K562 (cell line): ENCODE results near the gene VPS26A. TPM values are rescaled to one million over a fixed set of nuclear protein-coding genes. Genes with fewer than 3 reads are reported as not detected.
A peak's percentile ranks its signal among the peaks of the same experiment; 100 is the strongest.

Experiments used
- ESRRA ChIP-seq: fragments of 450-650 bp; IDR thresholded peaks from 2 replicates; pipeline ENCODE4 v1.6.1; 2014; ENCODE audit warnings: low read depth, mild to moderate bottlenecking, moderate library complexity, borderline replicate concordance
- HLTF ChIP-seq: fragments of 450-650 bp; IDR thresholded peaks from 2 replicates; pipeline ENCODE4 v1.6.1; 2016
- ILF3 ChIP-seq: fragments of 450-650 bp; IDR thresholded peaks from 2 replicates; pipeline ENCODE4 v1.6.1; 2018; ENCODE audit warnings: antibody characterized with exemption, mild to moderate bottlenecking, moderate library complexity, borderline replicate concordance
- LEF1 ChIP-seq: fragments of 450-650 bp; IDR thresholded peaks from 2 replicates; pipeline ENCODE4 v1.6.1; 2016; ENCODE audit warnings: mild to moderate bottlenecking
- MAFG ChIP-seq: fragments of 450-650 bp; conservative IDR thresholded peaks from 2 replicates; pipeline ENCODE4 v1.6.1; 2016; ENCODE audit warnings: missing genetic modification characterization, missing compliant biosample characterization
- NR1H2 ChIP-seq: sonication (generic); formaldehyde crosslinking; IDR thresholded peaks from 2 replicates; pipeline ENCODE4 v1.4.0; 2020; ENCODE audit warnings: mild to moderate bottlenecking, missing genetic modification reagents
- PATZ1 ChIP-seq: fragments of 250-450 bp; sonication (Bioruptor Pico); IDR thresholded peaks from 2 replicates; pipeline ENCODE4 v1.5.0; 2020; ENCODE audit warnings: mild to moderate bottlenecking, borderline replicate concordance
- RBFOX2 ChIP-seq: fragments of 200-400 bp; formaldehyde crosslinking; IDR thresholded peaks from 2 replicates; pipeline ENCODE4 v1.6.1; 2017; ENCODE audit warnings: low read depth, mild to moderate bottlenecking, low read length, moderate library complexity
- RREB1 ChIP-seq: fragments of 250-450 bp; sonication (Bioruptor Pico); IDR thresholded peaks from 2 replicates; pipeline ENCODE4 v1.4.0; 2020
- SMAD2 ChIP-seq: fragments of 150-350 bp; IDR thresholded peaks from 2 replicates; pipeline ENCODE4 v1.6.1; 2014; ENCODE audit warnings: low read depth, mild to moderate bottlenecking, low read length
- SMAD4 ChIP-seq: fragments of 250-450 bp; sonication (Bioruptor Pico); conservative IDR thresholded peaks from 2 replicates; pipeline ENCODE4 v1.8.0; 2021; ENCODE audit warnings: inconsistent platforms, mild to moderate bottlenecking, moderate library complexity
- THAP7 ChIP-seq: fragments of 250-450 bp; sonication (Bioruptor Pico); IDR thresholded peaks from 2 replicates; pipeline ENCODE4 v1.5.0; 2021
- ZNF311 ChIP-seq: fragments of 250-450 bp; sonication (Bioruptor Pico); IDR thresholded peaks from 2 replicates; pipeline ENCODE4 v1.4.0; 2020; ENCODE audit warnings: mild to moderate bottlenecking, moderate library complexity
- ZNF431 ChIP-seq: sonication (generic); formaldehyde crosslinking; IDR thresholded peaks from 2 replicates; pipeline ENCODE4 v1.8.0; 2022; ENCODE audit warnings: mild to moderate bottlenecking, missing genetic modification reagents
- polyA plus RNA-seq, 8 experiments: library from polyadenylated mRNA; depleted of rRNA in 4 of 8; stranded (reverse) in 5 of 8; unstranded in 3 of 8; fragments of >200 nt; fragmentation: Nextera tagmentation in 2 of 8; fragmentation: Illumina TruSeq in 1 of 8; extraction: Ambion mirVana in 2 of 8; extraction: Trizol in 1 of 8; gene quantifications; 2 replicates each; pipeline versions ENCODE4 v1.2.1 to v1.2.3, GENCODE V29; 2011 to 2014; ENCODE audit warnings: inconsistent platforms in 1 of 8, missing spikeins in 1 of 8
- total RNA-seq, 7 experiments: library from RNA; depleted of rRNA in 6 of 7; stranded (reverse); fragments of >200 nt in 6 of 7; fragmentation: Illumina TruSeq in 2 of 7; extraction: Trizol in 2 of 7; gene quantifications; 2 replicates each; pipeline versions ENCODE4 v1.2.1 to v1.2.3, GENCODE V29; 2011 to 2021; ENCODE audit warnings: low replicate concordance in 1 of 7
- TF ChIP-seq, protein P1 (sequence below): fragments of 450-650 bp; IDR thresholded peaks from 2 replicates; pipeline ENCODE4 v1.6.1; 2018; ENCODE audit not compliant: partially characterized antibody

The VPS26A gene
- total and polyA plus RNA-seq, 9 of the 15 experiments (the other 6 are each of a cell fraction or from before 2014, with no cell fraction given): 47.1 to 137 (median 69.3) TPM

DNA sequence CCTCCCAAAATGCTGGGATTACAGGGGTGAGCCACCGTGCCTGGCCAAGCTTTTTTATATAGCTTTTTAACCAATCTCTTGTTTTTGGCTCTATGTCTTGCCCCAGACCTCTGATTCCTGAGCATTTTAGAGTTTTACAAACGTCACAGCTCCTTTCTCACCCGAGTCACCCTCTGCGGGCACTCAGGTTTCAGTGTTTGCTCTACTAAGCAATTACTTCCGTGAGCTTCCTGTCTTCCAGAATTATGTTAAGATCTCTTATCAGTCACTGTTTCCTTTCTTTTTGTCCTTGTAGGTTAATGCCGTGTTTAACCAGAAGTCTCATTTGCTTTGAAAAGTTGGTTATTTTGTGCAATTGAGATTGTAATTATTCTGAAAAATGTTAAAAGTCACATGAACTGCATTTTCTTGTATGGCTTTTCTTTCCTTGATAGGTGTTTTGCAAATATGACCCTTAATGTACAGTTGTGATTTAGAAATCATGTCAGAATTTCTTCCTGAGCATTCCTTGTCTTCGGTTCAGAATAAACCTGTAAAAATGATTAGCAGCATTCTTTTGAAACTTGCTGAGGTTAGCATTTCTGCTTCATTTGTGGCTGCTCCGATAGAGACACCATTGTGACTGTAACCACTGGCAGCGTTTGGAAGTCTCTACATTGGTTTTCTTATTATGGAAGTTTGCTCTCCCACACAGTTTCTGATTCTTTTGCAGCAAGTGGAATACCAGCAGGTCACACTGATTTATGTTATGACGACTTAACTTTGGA is 91.6 kb downstream of the VPS26A start (continued):
- TF ChIP-seq SMAD4 (CRISPR knock-in tag): peak; percentile 63
- no peak for TF ChIP-seq NR1H2
- TF ChIP-seq RREB1: no peak
- TF ChIP-seq LEF1: peak; percentile 59; the same call in 1 of the 2 replicates
- no peak for TF ChIP-seq ZNF311 (CRISPR knock-in tag)
- TF ChIP-seq ILF3: no peak
- no peak for TF ChIP-seq HLTF
- TF ChIP-seq, protein P1, sequence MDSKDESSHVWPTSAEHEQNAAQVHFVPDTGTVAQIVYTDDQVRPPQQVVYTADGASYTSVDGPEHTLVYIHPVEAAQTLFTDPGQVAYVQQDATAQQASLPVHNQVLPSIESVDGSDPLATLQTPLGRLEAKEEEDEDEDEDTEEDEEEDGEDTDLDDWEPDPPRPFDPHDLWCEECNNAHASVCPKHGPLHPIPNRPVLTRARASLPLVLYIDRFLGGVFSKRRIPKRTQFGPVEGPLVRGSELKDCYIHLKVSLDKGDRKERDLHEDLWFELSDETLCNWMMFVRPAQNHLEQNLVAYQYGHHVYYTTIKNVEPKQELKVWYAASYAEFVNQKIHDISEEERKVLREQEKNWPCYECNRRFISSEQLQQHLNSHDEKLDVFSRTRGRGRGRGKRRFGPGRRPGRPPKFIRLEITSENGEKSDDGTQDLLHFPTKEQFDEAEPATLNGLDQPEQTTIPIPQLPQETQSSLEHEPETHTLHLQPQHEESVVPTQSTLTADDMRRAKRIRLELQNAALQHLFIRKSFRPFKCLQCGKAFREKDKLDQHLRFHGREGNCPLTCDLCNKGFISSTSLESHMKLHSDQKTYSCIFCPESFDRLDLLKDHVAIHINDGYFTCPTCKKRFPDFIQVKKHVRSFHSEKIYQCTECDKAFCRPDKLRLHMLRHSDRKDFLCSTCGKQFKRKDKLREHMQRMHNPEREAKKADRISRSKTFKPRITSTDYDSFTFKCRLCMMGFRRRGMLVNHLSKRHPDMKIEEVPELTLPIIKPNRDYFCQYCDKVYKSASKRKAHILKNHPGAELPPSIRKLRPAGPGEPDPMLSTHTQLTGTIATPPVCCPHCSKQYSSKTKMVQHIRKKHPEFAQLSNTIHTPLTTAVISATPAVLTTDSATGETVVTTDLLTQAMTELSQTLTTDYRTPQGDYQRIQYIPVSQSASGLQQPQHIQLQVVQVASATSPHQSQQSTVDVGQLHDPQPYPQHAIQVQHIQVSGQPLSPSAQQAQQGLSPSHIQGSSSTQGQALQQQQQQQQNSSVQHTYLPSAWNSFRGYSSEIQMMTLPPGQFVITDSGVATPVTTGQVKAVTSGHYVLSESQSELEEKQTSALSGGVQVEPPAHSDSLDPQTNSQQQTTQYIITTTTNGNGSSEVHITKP: no peak
- TF ChIP-seq RBFOX2: no peak
- no peak for TF ChIP-seq THAP7 (CRISPR knock-in tag)
- TF ChIP-seq MAFG (tag): peak; percentile 92
- TF ChIP-seq ESRRA: no peak
- no peak for TF ChIP-seq ZNF431 (CRISPR knock-in tag)
- TF ChIP-seq SMAD2: no peak
- TF ChIP-seq PATZ1: no peak
